K562 (cell line): ENCODE results near the gene STRADB. TPM values are rescaled to one million over a fixed set of nuclear protein-coding genes. Genes with fewer than 3 reads are reported as not detected.
A peak's percentile ranks its signal among the peaks of the same experiment; 100 is the strongest.

Experiments
- ATAC-seq: fragments of 200-7000 bp; cut with Tn5 transposase; 3 replicates; pipeline ENCODE4 v1.9.1; 2020; ENCODE audit warnings: moderate library complexity
- BruUV-seq: library from RNA; stranded (reverse); fragments of 400-500 nt; replicated peaks from 2 replicates; lab custom pipeline; 2021; lab: Mats Ljungman, UMichigan
- CTCF ChIA-PET: fragments of 300-600 bp; formaldehyde crosslinking; extraction: SDS; loops from one replicate; lab custom pipeline; 2021; ENCODE audit warnings: low intra/inter-chr PET ratio; lab: Yijun Ruan, JAX
- POLR2A ChIA-PET: fragments of 300-600, 350-650 bp; sonication (Branson Sonifier 250); formaldehyde crosslinking; extraction: SDS; loops from one replicate; lab custom pipeline; 2021; ENCODE audit warnings: antibody characterized with exemption, inconsistent platforms; lab: Yijun Ruan, JAX
- DNase-seq, 4 experiments: peaks; one replicate each; pipeline versions ENCODE4 v3.0.0 to v3.0.0-alpha.2; 2011 to 2018; ENCODE audit warnings: low spot score in 3 of 4, mixed read lengths in 3 of 4; ENCODE audit errors: extremely low read depth in 1 of 4
- FAIRE-seq: peaks from 2 replicates; lab custom pipeline; 2011; peaks lifted over from hg19 to GRCh38; lab: Jason Lieb, UNC
- H2AFZ ChIP-seq: 2 replicates; pipeline ENCODE4 v1.6.0; 2011; ENCODE audit warnings: low read depth, low read length, control low read depth, inconsistent platforms
- H3K27ac ChIP-seq: fragments of 200-600 bp; 3 replicates; pipeline ENCODE4 v1.8.0; 2011; ENCODE audit warnings: low read depth, mild to moderate bottlenecking, control low read depth, inconsistent platforms, low read length, moderate library complexity, mixed read lengths; ENCODE audit errors: extremely low read depth
- H3K27me3 ChIP-seq, 2 experiments: fragments of 300-600 bp in 1 of 2; 2 replicates in 1 of 2; 3 replicates in 1 of 2; pipeline versions ENCODE4 v1.6.0 to v1.8.0; 2011; ENCODE audit warnings: inconsistent platforms in 2 of 2, low read length in 2 of 2, mild to moderate bottlenecking in 1 of 2, mixed read lengths in 1 of 2, moderate library complexity in 1 of 2; ENCODE audit not compliant: control insufficient read depth in 2 of 2, insufficient read depth in 2 of 2
- H3K36me3 ChIP-seq: fragments of 300-600 bp; 3 replicates; pipeline ENCODE4 v1.8.0; 2011; ENCODE audit warnings: mild to moderate bottlenecking, low read length, inconsistent platforms; ENCODE audit not compliant: control insufficient read depth, insufficient read depth
- H3K4me1 ChIP-seq, 2 experiments: fragments of 200-600 bp in 1 of 2; replicated peaks in 1 of 2; 2 replicates in 1 of 2; 3 replicates in 1 of 2; pipeline versions ENCODE4 v1.5.1 to v1.8.0; 2011; ENCODE audit warnings: inconsistent platforms in 2 of 2, low read length in 2 of 2, mild to moderate bottlenecking in 1 of 2, mixed read lengths in 1 of 2, moderate library complexity in 1 of 2; ENCODE audit not compliant: control insufficient read depth in 2 of 2, insufficient read depth in 2 of 2
- H3K4me2 ChIP-seq: 2 replicates; pipeline ENCODE4 v1.6.1; 2011; ENCODE audit warnings: low read length, control low read depth, inconsistent platforms, mixed read lengths; ENCODE audit not compliant: insufficient read depth
- H3K4me3 ChIP-seq: fragments of 200-600 bp; sonication (generic), shearing (Covaris generic); 2 replicates; pipeline ENCODE4 v1.5.1; 2016; ENCODE audit warnings: control low read depth, inconsistent platforms
- H3K79me2 ChIP-seq: fragments of 200-600 bp; 3 replicates; pipeline ENCODE4 v1.8.0; 2011; ENCODE audit warnings: low read length, inconsistent platforms; ENCODE audit not compliant: control insufficient read depth, insufficient read depth
- H3K9ac ChIP-seq, 2 experiments: 2 replicates each; pipeline versions ENCODE4 v1.6.0 to v1.6.1; 2011; ENCODE audit warnings: low read depth in 2 of 2, low read length in 2 of 2, control low read depth in 1 of 2, inconsistent platforms in 1 of 2, mild to moderate bottlenecking in 1 of 2, mixed read lengths in 1 of 2; ENCODE audit not compliant: insufficient read depth in 1 of 2
- H3K9me1 ChIP-seq: one replicate; pipeline ENCODE4 v1.6.0; 2011; ENCODE audit warnings: inconsistent platforms, mild to moderate bottlenecking, low read length, moderate library complexity; ENCODE audit not compliant: control insufficient read depth, insufficient read depth
- H3K9me3 ChIP-seq: replicated peaks from 2 replicates; pipeline ENCODE4 v1.5.1; 2011; ENCODE audit warnings: low read depth, low read length, inconsistent platforms; ENCODE audit not compliant: control insufficient read depth, insufficient read depth
- H4K20me1 ChIP-seq: replicated peaks from 2 replicates; pipeline ENCODE4 v1.6.1; 2011; ENCODE audit warnings: low read length, inconsistent platforms, mixed read lengths; ENCODE audit not compliant: control insufficient read depth, insufficient read depth
- ARID1B ChIP-seq: fragments of 450-650 bp; IDR thresholded peaks from 2 replicates; pipeline ENCODE4 v1.6.1; 2016; ENCODE audit warnings: antibody characterized with exemption, mild to moderate bottlenecking, inconsistent platforms
- CBFA2T3 ChIP-seq: fragments of 450-650 bp; IDR thresholded peaks from 2 replicates; pipeline ENCODE4 v1.6.1; 2017
- CREBBP ChIP-seq: IDR thresholded peaks from one replicate; pipeline ENCODE4 v1.6.1; 2012; ENCODE audit warnings: low read depth, mild to moderate bottlenecking, control low read depth, inconsistent platforms, low read length
- FOS ChIP-seq: IDR thresholded peaks from 3 replicates; pipeline ENCODE4 v1.6.1; 2011; ENCODE audit not compliant: insufficient read length; ENCODE audit errors: extremely low read depth
- FOXJ3 ChIP-seq: sonication (generic); formaldehyde crosslinking; IDR thresholded peaks from 2 replicates; pipeline ENCODE4 v1.4.0; 2020; ENCODE audit warnings: mild to moderate bottlenecking, missing genetic modification reagents
- FOXO4 ChIP-seq: fragments of 450-650 bp; formaldehyde crosslinking; IDR thresholded peaks from 2 replicates; pipeline ENCODE4 v1.4.0; 2020; ENCODE audit warnings: mild to moderate bottlenecking, moderate library complexity
- MIER1 ChIP-seq: fragments of 450-650 bp; IDR thresholded peaks from 2 replicates; pipeline ENCODE4 v1.6.1; 2016; ENCODE audit warnings: antibody characterized with exemption, mild to moderate bottlenecking, low read depth
- NR2F6 ChIP-seq: fragments of 450-650 bp; formaldehyde crosslinking; IDR thresholded peaks from 2 replicates; pipeline ENCODE4 v1.4.0; 2020; ENCODE audit warnings: mild to moderate bottlenecking
- SAP30 ChIP-seq: fragments of 200-600 bp; sonication (generic); IDR thresholded peaks from 2 replicates; pipeline ENCODE4 v1.6.1; 2012; ENCODE audit warnings: borderline replicate concordance, low read depth, mild to moderate bottlenecking, moderate library complexity, low read length, control low read depth, inconsistent platforms; ENCODE audit not compliant: insufficient read depth, poor library complexity, severe bottlenecking
- TCF7L2 ChIP-seq: fragments of 150-350 bp; IDR thresholded peaks from 2 replicates; pipeline ENCODE4 v1.6.1; 2016; ENCODE audit warnings: low read depth, mild to moderate bottlenecking, low read length, moderate library complexity
- ZNF354B ChIP-seq: fragments of 250-450 bp; sonication (Bioruptor Pico); IDR thresholded peaks from 2 replicates; pipeline ENCODE4 v1.4.0; 2020
- WGBS: fragments of 100-300 bp; shearing (Covaris generic); methylation state at CpG from one replicate; pipeline ENCODE4 v1.1.6; 2016; ENCODE audit warnings: low coverage, mixed read lengths; ENCODE audit not compliant: insufficient coverage; ENCODE audit errors: missing lambda C conversion rate; 5-methylcytosine and 5-hydroxymethylcytosine counted together
- in situ Hi-C: fragments of 300-500 bp; cut with MboI; formaldehyde crosslinking; loops from 4 replicates; pipeline ENCODE4 v1.15.0; 2018; ENCODE audit warnings: inconsistent platforms, mixed read lengths
- intact Hi-C: fragments of 100-400 bp; cut with micrococcal nuclease; formaldehyde crosslinking; loops from 2 replicates; pipeline ENCODE4 v1.14.2; 2022
- polyA plus RNA-seq, 8 experiments: library from polyadenylated mRNA; depleted of rRNA in 4 of 8; stranded (reverse) in 5 of 8; unstranded in 3 of 8; fragments of >200 nt; fragmentation: Nextera tagmentation in 2 of 8; fragmentation: Illumina TruSeq in 1 of 8; extraction: Ambion mirVana in 2 of 8; extraction: Trizol in 1 of 8; gene quantifications; 2 replicates each; pipeline versions ENCODE4 v1.2.1 to v1.2.3, GENCODE V29; 2011 to 2014; ENCODE audit warnings: inconsistent platforms in 1 of 8, missing spikeins in 1 of 8
- total RNA-seq, 7 experiments: library from RNA; depleted of rRNA in 6 of 7; stranded (reverse); fragments of >200 nt in 6 of 7; fragmentation: Illumina TruSeq in 2 of 7; extraction: Trizol in 2 of 7; gene quantifications; 2 replicates each; pipeline versions ENCODE4 v1.2.1 to v1.2.3, GENCODE V29; 2011 to 2021; ENCODE audit warnings: low replicate concordance in 1 of 7
- TF ChIP-seq, protein P1 (sequence below): sonication (generic); formaldehyde crosslinking; IDR thresholded peaks from 2 replicates; pipeline ENCODE4 v1.8.0; 2022; ENCODE audit warnings: mild to moderate bottlenecking, missing genetic modification reagents

STRADB gene
- total and polyA plus RNA-seq, 9 of the 15 experiments (the other 6 are each of a cell fraction or from before 2014, with no cell fraction given), result 6.9 to 30.6 (median 15.7) TPM

DNA sequence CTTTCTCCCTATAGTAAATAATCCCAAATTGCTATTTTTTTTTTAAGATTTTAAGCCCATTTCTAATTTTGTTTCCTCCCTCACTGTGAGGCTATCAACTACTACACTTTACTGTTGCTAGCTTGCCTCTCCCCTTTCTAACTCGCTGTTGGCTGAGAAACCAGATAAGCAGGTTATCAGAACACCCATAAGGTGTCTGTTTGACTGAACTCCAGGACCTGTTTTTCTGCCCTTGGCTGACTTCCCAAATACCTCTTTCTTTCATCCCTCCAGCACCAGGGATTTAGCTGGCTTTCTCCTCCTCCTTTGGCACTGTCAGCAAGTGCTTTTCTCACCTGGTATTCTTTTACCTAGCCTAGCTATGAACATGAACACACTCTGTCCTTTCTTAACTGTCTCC, 11.4 kb upstream of the STRADB start:
- H3K4me3 ChIP-seq, result no peak overlapping the region
- no peak overlapping the region; the same call in 1 of the 2 replicates for H3K4me2 ChIP-seq
- ChIA-PET CTCF (no interaction called here), POLR2A (interaction anchor here (0.6 to 2.5 kb wide), 6 partner anchors 9 to 317 kb away, joined by 3 to 17 read pairs (median 4); partner anchors contain the start of genes STRADB and TRAK2)
- H3K36me3 ChIP-seq, result no peaks in the 10 kb centered on the region; the same call in 2 of the 3 replicates
- no peak overlapping the region for H3K9ac ChIP-seq
- H4K20me1 ChIP-seq, result no peaks in the 10 kb centered on the region
- intact Hi-C loops (no loop called here), in situ Hi-C loops (no loop called here)
- no peak overlapping the region for H2AFZ ChIP-seq
- WGBS, result 0% methylated on average over 1 of the region's 1 CpG
- H3K9me3 ChIP-seq, result no peaks in the 10 kb centered on the region
- peaks cover 5 to 20% of the 10 kb centered on the region in 2 experiments; a peak in 4 of 5 replicates for H3K4me1 ChIP-seq
- BruUV-seq, result no TSS peak
- DNase-seq (peak; percentile 69 to 87 (median 76)), ATAC-seq (peak; percentile 93), FAIRE-seq (peak; percentile 96)
- H3K27ac ChIP-seq, result no peak overlapping the region
- no peaks in the 10 kb centered on the region for H3K27me3 ChIP-seq
- H3K79me2 ChIP-seq, result peaks cover 20% of the 10 kb centered on the region
- no peaks in the 10 kb centered on the region for H3K9me1 ChIP-seq
- TF ChIP-seq FOXJ3 (CRISPR knock-in tag) (no peak), NR2F6 (no peak), MIER1 (no peak), TCF7L2 (no peak), ZNF354B (CRISPR knock-in tag) (no peak), SAP30 (no peak), CBFA2T3 (peak; percentile 98), FOS (no peak), FOXO4 (CRISPR knock-in tag) (no peak), CREBBP (no peak), ARID1B (peak; percentile 98)
- TF ChIP-seq, protein P1, sequence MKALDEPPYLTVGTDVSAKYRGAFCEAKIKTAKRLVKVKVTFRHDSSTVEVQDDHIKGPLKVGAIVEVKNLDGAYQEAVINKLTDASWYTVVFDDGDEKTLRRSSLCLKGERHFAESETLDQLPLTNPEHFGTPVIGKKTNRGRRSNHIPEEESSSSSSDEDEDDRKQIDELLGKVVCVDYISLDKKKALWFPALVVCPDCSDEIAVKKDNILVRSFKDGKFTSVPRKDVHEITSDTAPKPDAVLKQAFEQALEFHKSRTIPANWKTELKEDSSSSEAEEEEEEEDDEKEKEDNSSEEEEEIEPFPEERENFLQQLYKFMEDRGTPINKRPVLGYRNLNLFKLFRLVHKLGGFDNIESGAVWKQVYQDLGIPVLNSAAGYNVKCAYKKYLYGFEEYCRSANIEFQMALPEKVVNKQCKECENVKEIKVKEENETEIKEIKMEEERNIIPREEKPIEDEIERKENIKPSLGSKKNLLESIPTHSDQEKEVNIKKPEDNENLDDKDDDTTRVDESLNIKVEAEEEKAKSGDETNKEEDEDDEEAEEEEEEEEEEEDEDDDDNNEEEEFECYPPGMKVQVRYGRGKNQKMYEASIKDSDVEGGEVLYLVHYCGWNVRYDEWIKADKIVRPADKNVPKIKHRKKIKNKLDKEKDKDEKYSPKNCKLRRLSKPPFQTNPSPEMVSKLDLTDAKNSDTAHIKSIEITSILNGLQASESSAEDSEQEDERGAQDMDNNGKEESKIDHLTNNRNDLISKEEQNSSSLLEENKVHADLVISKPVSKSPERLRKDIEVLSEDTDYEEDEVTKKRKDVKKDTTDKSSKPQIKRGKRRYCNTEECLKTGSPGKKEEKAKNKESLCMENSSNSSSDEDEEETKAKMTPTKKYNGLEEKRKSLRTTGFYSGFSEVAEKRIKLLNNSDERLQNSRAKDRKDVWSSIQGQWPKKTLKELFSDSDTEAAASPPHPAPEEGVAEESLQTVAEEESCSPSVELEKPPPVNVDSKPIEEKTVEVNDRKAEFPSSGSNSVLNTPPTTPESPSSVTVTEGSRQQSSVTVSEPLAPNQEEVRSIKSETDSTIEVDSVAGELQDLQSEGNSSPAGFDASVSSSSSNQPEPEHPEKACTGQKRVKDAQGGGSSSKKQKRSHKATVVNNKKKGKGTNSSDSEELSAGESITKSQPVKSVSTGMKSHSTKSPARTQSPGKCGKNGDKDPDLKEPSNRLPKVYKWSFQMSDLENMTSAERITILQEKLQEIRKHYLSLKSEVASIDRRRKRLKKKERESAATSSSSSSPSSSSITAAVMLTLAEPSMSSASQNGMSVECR (CRISPR knock-in tag), result no peak
